H1 (cell line): ENCODE results near the gene KDM5A. TPM values are rescaled to one million over a fixed set of nuclear protein-coding genes. Genes with fewer than 3 reads are reported as not detected.

Source experiments
- CTCF ChIA-PET: fragments of 300-600 bp; sonication (Branson Sonifier 250); formaldehyde crosslinking; loops from one replicate; lab custom pipeline; 2021; ENCODE audit not compliant: partially characterized antibody; lab: Charles Lee
- POLR2A ChIA-PET: fragments of 300-600 bp; sonication (Branson Sonifier 250); formaldehyde crosslinking; loops from one replicate; lab custom pipeline; 2021; ENCODE audit warnings: inconsistent platforms; ENCODE audit not compliant: partially characterized antibody; lab: Charles Lee
- DNase-seq, 2 experiments: peaks; one replicate each; pipeline versions ENCODE4 v3.0.0 to v3.0.0-alpha.2; 2010 to 2022; ENCODE audit warnings: low spot score in 2 of 2, low read depth in 1 of 2, mixed read lengths in 1 of 2
- FAIRE-seq: peaks from 2 replicates; lab custom pipeline; 2011; peaks lifted over from hg19 to GRCh38; lab: Jason Lieb, UNC
- H2AFZ ChIP-seq: 2 replicates; pipeline ENCODE4 v1.8.1; 2012; ENCODE audit warnings: low read length, inconsistent platforms
- H2AK5ac ChIP-seq: 2 replicates; pipeline ENCODE4 v1.6.1; 2013; ENCODE audit warnings: low read depth, low read length
- H2BK120ac ChIP-seq: replicated peaks from 2 replicates; pipeline ENCODE3; 2013; ENCODE audit warnings: low read depth, low read length, inconsistent platforms
- H2BK12ac ChIP-seq: 2 replicates; pipeline ENCODE4 v1.6.1; 2013; ENCODE audit warnings: low read depth, low read length
- H2BK15ac ChIP-seq: 2 replicates; pipeline ENCODE4 v1.6.1; 2013; ENCODE audit warnings: low read length
- H2BK20ac ChIP-seq: 2 replicates; pipeline ENCODE4 v1.6.1; 2013; ENCODE audit warnings: low read length
- H2BK5ac ChIP-seq: 2 replicates; pipeline ENCODE4 v1.6.1; 2013; ENCODE audit warnings: low read depth, low read length
- H3K14ac ChIP-seq: 2 replicates; pipeline ENCODE4 v1.6.1; 2013; ENCODE audit warnings: inconsistent platforms; ENCODE audit not compliant: insufficient read length
- H3K18ac ChIP-seq: 2 replicates; pipeline ENCODE4 v1.6.1; 2013; ENCODE audit warnings: low read length; ENCODE audit errors: extremely low read depth
- H3K23ac ChIP-seq: 2 replicates; pipeline ENCODE4 v1.6.1; 2013; ENCODE audit warnings: inconsistent platforms; ENCODE audit not compliant: insufficient read length
- H3K23me2 ChIP-seq: 2 replicates; pipeline ENCODE4 v1.6.1; 2013; ENCODE audit warnings: low read depth, low read length
- H3K27ac ChIP-seq: 2 replicates; pipeline ENCODE4 v1.6.1; 2011; ENCODE audit warnings: low read depth, low read length, inconsistent platforms
- H3K27me3 ChIP-seq, 4 experiments: replicated peaks in 1 of 4; 1 replicate in 1 of 4; 2 replicates in 3 of 4; pipeline versions ENCODE4 v1.6.1 to v1.8.1; 2011 to 2013; ENCODE audit warnings: low read length in 3 of 4, mild to moderate bottlenecking in 3 of 4, inconsistent platforms in 2 of 4, mixed read lengths in 2 of 4, moderate library complexity in 1 of 4; ENCODE audit not compliant: control insufficient read depth in 3 of 4, insufficient read depth in 3 of 4; ENCODE audit errors: extremely low read depth in 1 of 4
- H3K36me3 ChIP-seq, 4 experiments: 2 replicates each; pipeline versions ENCODE4 v1.6.1 to v1.8.1; 2011 to 2013; ENCODE audit warnings: mild to moderate bottlenecking in 4 of 4, low read length in 3 of 4, moderate library complexity in 2 of 4, control low read depth in 1 of 4, inconsistent platforms in 1 of 4; ENCODE audit not compliant: insufficient read depth in 4 of 4, control insufficient read depth in 2 of 4
- H3K4ac ChIP-seq: replicated peaks from 2 replicates; pipeline ENCODE3; 2013; ENCODE audit warnings: low read length, low read depth, mixed read lengths, inconsistent platforms; ENCODE audit not compliant: insufficient read length
- H3K4me1 ChIP-seq, 4 experiments: replicated peaks in 1 of 4; 1 replicate in 1 of 4; 2 replicates in 3 of 4; pipeline versions ENCODE4 v1.6.1 to v1.8.1; 2011 to 2013; ENCODE audit warnings: low read length in 3 of 4, inconsistent platforms in 2 of 4, mixed read lengths in 1 of 4; ENCODE audit not compliant: insufficient read depth in 4 of 4, control insufficient read depth in 3 of 4
- H3K4me2 ChIP-seq, 2 experiments: 2 replicates each; pipeline versions ENCODE4 v1.6.1 to v1.8.1; 2011 to 2013; ENCODE audit warnings: low read depth in 2 of 2, low read length in 2 of 2, control low read depth in 1 of 2, inconsistent platforms in 1 of 2, mild to moderate bottlenecking in 1 of 2; ENCODE audit not compliant: insufficient read depth in 1 of 2
- H3K4me3 ChIP-seq, 4 experiments: fragments of 200-600, 300-600 bp in 1 of 4; sonication (generic), shearing (Covaris generic), sonication (Bioruptor Twin) in 1 of 4; 2 replicates each; pipeline versions ENCODE4 v1.5.1 to v1.8.1; 2011 to 2016; ENCODE audit warnings: low read length in 4 of 4, low read depth in 3 of 4, control low read depth in 2 of 4, inconsistent platforms in 2 of 4, mild to moderate bottlenecking in 2 of 4, mixed read lengths in 1 of 4, moderate library complexity in 1 of 4; ENCODE audit not compliant: insufficient read depth in 2 of 4; ENCODE audit errors: extremely low read depth in 1 of 4
- H3K56ac ChIP-seq: replicated peaks from 2 replicates; pipeline ENCODE3; 2013; ENCODE audit warnings: low read depth, mild to moderate bottlenecking, mixed read lengths, low read length, inconsistent platforms; ENCODE audit not compliant: insufficient read length
- H3K79me1 ChIP-seq: 2 replicates; pipeline ENCODE4 v1.6.1; 2013; ENCODE audit warnings: low read depth, low read length, control low read depth
- H3K79me2 ChIP-seq, 2 experiments: 2 replicates each; pipeline versions ENCODE4 v1.6.1 to v1.8.1; 2012 to 2013; ENCODE audit warnings: low read length in 2 of 2, mild to moderate bottlenecking in 2 of 2, inconsistent platforms in 1 of 2; ENCODE audit not compliant: insufficient read depth in 2 of 2, control insufficient read depth in 1 of 2
- H3K9ac ChIP-seq, 4 experiments: replicated peaks in 1 of 4; 1 replicate in 1 of 4; 2 replicates in 3 of 4; pipeline versions ENCODE4 v1.6.1 to v1.8.1; 2011 to 2013; ENCODE audit warnings: low read depth in 3 of 4, low read length in 3 of 4, control low read depth in 2 of 4, mild to moderate bottlenecking in 2 of 4, moderate library complexity in 2 of 4, inconsistent platforms in 1 of 4; ENCODE audit errors: extremely low read depth in 1 of 4
- H3K9me3 ChIP-seq, 2 experiments: 2 replicates each; pipeline versions ENCODE4 v1.6.1 to v1.8.1; 2012 to 2013; ENCODE audit warnings: mild to moderate bottlenecking in 2 of 2, moderate library complexity in 2 of 2, control low read depth in 1 of 2, inconsistent platforms in 1 of 2, low read depth in 1 of 2, low read length in 1 of 2, mixed read lengths in 1 of 2; ENCODE audit not compliant: insufficient read depth in 2 of 2
- H4K20me1 ChIP-seq, 2 experiments: replicated peaks in 1 of 2; 2 replicates each; pipeline versions ENCODE3 to v1.8.1; 2011 to 2013; ENCODE audit warnings: inconsistent platforms in 2 of 2, low read length in 2 of 2, mild to moderate bottlenecking in 1 of 2; ENCODE audit not compliant: insufficient read depth in 2 of 2, control insufficient read depth in 1 of 2
- H4K5ac ChIP-seq: 2 replicates; pipeline ENCODE4 v1.6.1; 2013; ENCODE audit warnings: low read length, low read depth, mixed read lengths, inconsistent platforms; ENCODE audit not compliant: insufficient read length
- H4K8ac ChIP-seq: 2 replicates; pipeline ENCODE4 v1.8.0; 2013; ENCODE audit warnings: mild to moderate bottlenecking, moderate library complexity, low read length, inconsistent platforms; ENCODE audit not compliant: insufficient read depth; ENCODE audit errors: extremely low read depth
- H4K91ac ChIP-seq: replicated peaks from 2 replicates; pipeline ENCODE3; 2013; ENCODE audit warnings: low read length, mixed read lengths, inconsistent platforms; ENCODE audit not compliant: insufficient read length
- CHD2 ChIP-seq: IDR thresholded peaks from 2 replicates; pipeline ENCODE4 v1.6.1; 2012; ENCODE audit warnings: low read length, improper control_type of control experiment
- CREB1 ChIP-seq: IDR thresholded peaks from 2 replicates; pipeline ENCODE4 v1.6.1; 2012; ENCODE audit warnings: inconsistent platforms
- KDM1A ChIP-seq: fragments of 200-600, 300-600 bp; sonication (generic); IDR thresholded peaks from 2 replicates; pipeline ENCODE4 v1.7.1; 2016; ENCODE audit warnings: mild to moderate bottlenecking, low read length, borderline replicate concordance
- RAD21 ChIP-seq, 2 experiments: IDR thresholded peaks in 1 of 2; conservative IDR thresholded peaks in 1 of 2; 2 replicates each; pipeline ENCODE4 v1.6.1; 2011; ENCODE audit warnings: low read depth in 2 of 2, low read length in 2 of 2, improper control_type of control experiment in 1 of 2, inconsistent platforms in 1 of 2, mild to moderate bottlenecking in 1 of 2, moderate library complexity in 1 of 2
- SAP30 ChIP-seq: fragments of 300-600 bp; sonication (generic); IDR thresholded peaks from 2 replicates; pipeline ENCODE4 v1.7.1; 2012; ENCODE audit warnings: low read length, moderate library complexity, mild to moderate bottlenecking, inconsistent platforms; ENCODE audit not compliant: insufficient read depth, insufficient replicate concordance
- SIX5 ChIP-seq: IDR thresholded peaks from 2 replicates; pipeline ENCODE4 v1.6.1; 2011; ENCODE audit warnings: mild to moderate bottlenecking, low read depth, low read length
- SP1 ChIP-seq: IDR thresholded peaks from 2 replicates; pipeline ENCODE4 v1.6.1; 2011; ENCODE audit warnings: low read depth, low read length
- WGBS, 2 experiments: shearing (Covaris generic) in 1 of 2; methylation state at CpG; one replicate each; pipeline versions ENCODE4 v1.1.6 to v1.1.7; 2013 to 2015; ENCODE audit warnings: low lambda C conversion rate in 2 of 2, mixed read lengths in 2 of 2, inconsistent platforms in 1 of 2, low coverage in 1 of 2, missing lambda C conversion rate in 1 of 2; ENCODE audit not compliant: insufficient replicate concordance in 2 of 2, insufficient coverage in 1 of 2, insufficient read length in 1 of 2; ENCODE audit errors: extremely low coverage in 1 of 2, missing lambda C conversion rate in 1 of 2; 5-methylcytosine and 5-hydroxymethylcytosine counted together
- polyA plus RNA-seq, 7 experiments: library from polyadenylated mRNA; depleted of rRNA in 3 of 7; stranded (reverse) in 5 of 7; unstranded in 2 of 7; fragments of >200 nt in 5 of 7; fragments of 200-250 nt in 2 of 7; gene quantifications; 1 replicate in 5 of 7; 2 replicates in 1 of 7; 4 replicates in 1 of 7; pipeline versions ENCODE4 v1.2.1 to v1.2.3, GENCODE V29; 2011 to 2013; ENCODE audit warnings: missing spikeins in 2 of 7, mixed read lengths in 2 of 7
- total RNA-seq: library from RNA; stranded (reverse); fragmentation: NEBNext Ultra II Directional; extraction: Animal tissue kit (Norgen Biotek cat#: 25700); gene quantifications from 2 replicates; pipeline ENCODE4 v1.2.1, GENCODE V29; 2021

KDM5A gene
- total and polyA plus RNA-seq, 2 of the 8 experiments (the other 6 are each of a cell fraction or from before 2014, with no cell fraction given), result 6.3 to 36.9 TPM

DNA sequence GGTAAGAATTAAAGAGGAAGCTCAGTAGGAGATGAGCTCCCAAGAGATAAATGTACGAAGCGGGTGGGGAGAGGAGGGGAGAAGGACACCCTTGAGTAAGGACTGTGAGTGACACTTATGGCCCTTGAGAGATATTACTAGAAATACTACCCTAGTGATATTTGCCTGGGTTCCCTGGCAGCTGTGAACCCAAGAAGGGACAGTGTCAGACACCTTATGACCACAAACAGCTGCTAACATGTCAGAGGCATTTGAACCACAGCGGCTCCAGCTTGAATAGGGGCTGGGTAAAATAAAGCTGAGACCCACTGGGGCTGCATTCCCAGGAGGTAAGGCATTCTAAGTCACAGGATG, 155.5 kb downstream of the KDM5A start:
- no peak overlapping the region for H2BK120ac ChIP-seq
- 0 out of 2 replicates have a peak overlapping the region, but pooled peaks have one; percentile 9 for H2AFZ ChIP-seq
- H3K79me1 ChIP-seq, result no peaks in the 10 kb centered on the region
- no peak overlapping the region for H4K8ac ChIP-seq
- H4K91ac ChIP-seq, result no peak overlapping the region
- no peak overlapping the region for H2BK20ac ChIP-seq
- WGBS, 2 experiments, result 91% methylated on average over 3 of the region's 3 CpGs; no CpG with 5 or more reads in 1 of the 2 experiments
- no peak overlapping the region for H2BK15ac ChIP-seq
- H3K9me3 ChIP-seq, result peaks cover 8 to 13% of the 10 kb centered on the region in 2 experiments
- no peaks in the 10 kb centered on the region for H3K23me2 ChIP-seq
- DNase-seq (no peak), FAIRE-seq (no peak)
- ChIA-PET POLR2A (interaction anchor here (0.6 to 1.0 kb wide), 2 partner anchors 34 to 1691 kb away, joined by 3 read pairs; no protein-coding TSS in a partner anchor), CTCF (interaction anchor here (0.8 to 8.6 kb wide), 5 partner anchors 10 to 80 kb away, joined by 3 to 101 read pairs (median 5); no protein-coding TSS in a partner anchor)
- no peak overlapping the region for H3K56ac ChIP-seq
- H3K18ac ChIP-seq, result no peak overlapping the region
- H3K9ac ChIP-seq, result no peak overlapping the region
- H3K23ac ChIP-seq, result no peak overlapping the region
- no peaks in the 10 kb centered on the region for H3K36me3 ChIP-seq
- no peak overlapping the region for H2AK5ac ChIP-seq
- H3K4me1 ChIP-seq, result peaks cover 0 to 14% (median 5%) of the 10 kb centered on the region in 4 experiments; a peak in 5 of 7 replicates
- no peak overlapping the region for H3K4me2 ChIP-seq
- H3K27me3 ChIP-seq, result peaks cover 0 to under 1% (median 0%) of the 10 kb centered on the region in 4 experiments; a peak in 2 of 7 replicates
- no peak overlapping the region for H3K27ac ChIP-seq
- no peak for TF ChIP-seq KDM1A
- TF ChIP-seq CHD2, result no peak
- no peak for TF ChIP-seq SAP30
- TF ChIP-seq RAD21 (IDR thresholded peaks at IDR 0.05 in 1 of 2, conservative IDR thresholded peaks at IDR 0.05 in 1 of 2; ENCODE audit: low read depth in 2 of 2, low read length in 2 of 2), result no peak
- TF ChIP-seq SP1, result no peak
- TF ChIP-seq CREB1, result no peak
- no peak for TF ChIP-seq SIX5
- H3K79me2 ChIP-seq, result no peaks in the 10 kb centered on the region
- H3K4me3 ChIP-seq, result no peak overlapping the region
- H3K14ac ChIP-seq, result no peak overlapping the region
- no peaks in the 10 kb centered on the region for H4K20me1 ChIP-seq
- no peak overlapping the region for H3K4ac ChIP-seq
- no peak overlapping the region for H2BK5ac ChIP-seq
- H4K5ac ChIP-seq, result no peak overlapping the region
- no peak overlapping the region for H2BK12ac ChIP-seq
